Neural progenitor cell (in vitro differentiated cells): ENCODE data around the gene DOCK10.

ENCODE experiments used
- EZH2 ChIP-seq: fragments of 200-600 bp; sonication (generic); IDR thresholded peaks from 2 replicates; pipeline ENCODE4 v1.6.1; 2017; ENCODE audit warnings: antibody characterized with exemption, mild to moderate bottlenecking, moderate library complexity
- EZH2phosphoT487 ChIP-seq: fragments of 200-600 bp; sonication (generic); IDR thresholded peaks from 2 replicates; pipeline ENCODE4 v1.6.1; 2017; ENCODE audit warnings: antibody characterized with exemption
- TF ChIP-seq, protein P1 (sequence below): fragments of 200-600 bp; sonication (generic); IDR thresholded peaks from 2 replicates; pipeline ENCODE4 v1.5.1; 2017; ENCODE audit warnings: antibody characterized with exemption, mild to moderate bottlenecking

DNA sequence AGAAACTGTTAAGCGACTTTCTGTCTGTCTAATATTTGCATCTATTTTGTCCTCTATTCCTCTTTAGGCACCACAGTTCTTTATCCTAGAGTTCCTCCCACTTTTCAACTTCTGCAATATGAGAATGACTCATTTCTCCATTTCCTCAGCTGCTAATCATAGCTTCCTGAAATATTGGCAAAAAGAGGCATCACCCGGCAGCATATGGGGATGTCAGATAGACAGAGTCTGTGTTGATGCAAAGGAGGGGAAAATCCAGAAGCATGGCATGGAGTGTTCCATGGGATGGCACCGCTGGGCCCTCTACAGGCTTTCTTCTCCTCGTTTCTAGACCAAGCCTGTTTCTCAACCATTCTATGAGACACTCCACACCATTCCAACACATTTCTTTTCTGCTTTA is 93.4 kb downstream of the DOCK10 start:
- TF ChIP-seq, protein P1, sequence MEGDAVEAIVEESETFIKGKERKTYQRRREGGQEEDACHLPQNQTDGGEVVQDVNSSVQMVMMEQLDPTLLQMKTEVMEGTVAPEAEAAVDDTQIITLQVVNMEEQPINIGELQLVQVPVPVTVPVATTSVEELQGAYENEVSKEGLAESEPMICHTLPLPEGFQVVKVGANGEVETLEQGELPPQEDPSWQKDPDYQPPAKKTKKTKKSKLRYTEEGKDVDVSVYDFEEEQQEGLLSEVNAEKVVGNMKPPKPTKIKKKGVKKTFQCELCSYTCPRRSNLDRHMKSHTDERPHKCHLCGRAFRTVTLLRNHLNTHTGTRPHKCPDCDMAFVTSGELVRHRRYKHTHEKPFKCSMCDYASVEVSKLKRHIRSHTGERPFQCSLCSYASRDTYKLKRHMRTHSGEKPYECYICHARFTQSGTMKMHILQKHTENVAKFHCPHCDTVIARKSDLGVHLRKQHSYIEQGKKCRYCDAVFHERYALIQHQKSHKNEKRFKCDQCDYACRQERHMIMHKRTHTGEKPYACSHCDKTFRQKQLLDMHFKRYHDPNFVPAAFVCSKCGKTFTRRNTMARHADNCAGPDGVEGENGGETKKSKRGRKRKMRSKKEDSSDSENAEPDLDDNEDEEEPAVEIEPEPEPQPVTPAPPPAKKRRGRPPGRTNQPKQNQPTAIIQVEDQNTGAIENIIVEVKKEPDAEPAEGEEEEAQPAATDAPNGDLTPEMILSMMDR: no peak
- TF ChIP-seq EZH2phosphoT487 (no peak), EZH2 (no peak)
